Heart left ventricle (tissue), 16 donors: ENCODE data around the gene CKLF. TPM values are rescaled to one million over a fixed set of nuclear protein-coding genes. Genes with fewer than 3 reads are reported as not detected.
A peak's percentile ranks its signal among the peaks of the same experiment; 100 is the strongest.

Experiments used
- ATAC-seq, 4 donors: fragments of 200-7000 bp; cut with Tn5 transposase; one replicate each; pipeline ENCODE4 v1.9.1; 2020 to 2022; ENCODE audit warnings: moderate library complexity in 4 of 4, mild to moderate bottlenecking in 3 of 4, moderate number of reproducible peaks in 1 of 4
- DNase-seq, 5 donors: peaks; one replicate each; pipeline ENCODE4 v3.0.0-alpha.2; 2020
- H3K27ac ChIP-seq, 12 donors: fragments of 200-600 bp; sonication (generic) in 4 of 12; one replicate each; pipeline versions ENCODE4 v1.5.0 to v1.8.0; 2016 to 2022; ENCODE audit warnings: mild to moderate bottlenecking in 2 of 12
- H3K27me3 ChIP-seq, 9 donors: fragments of 200-600 bp; sonication (generic) in 2 of 9; one replicate each; pipeline versions ENCODE4 v1.5.1 to v1.8.0; 2016 to 2022; ENCODE audit warnings: mild to moderate bottlenecking in 3 of 9
- H3K36me3 ChIP-seq, 9 donors: fragments of 200-600 bp; sonication (generic) in 2 of 9; one replicate each; pipeline versions ENCODE4 v1.5.0 to v1.8.0; 2018 to 2022; ENCODE audit warnings: mild to moderate bottlenecking in 2 of 9
- H3K4me1 ChIP-seq, 12 donors: fragments of 200-600 bp; sonication (generic) in 4 of 12; one replicate each; pipeline versions ENCODE4 v1.5.0 to v1.8.0; 2016 to 2022; ENCODE audit warnings: mild to moderate bottlenecking in 3 of 12
- H3K4me3 ChIP-seq, 12 donors: fragments of 200-600 bp; sonication (generic) in 4 of 12; one replicate each; pipeline versions ENCODE4 v1.5.0 to v1.8.0; 2017 to 2022; ENCODE audit warnings: mild to moderate bottlenecking in 9 of 12, moderate library complexity in 4 of 12
- H3K9me3 ChIP-seq, 12 donors: fragments of 200-600 bp; sonication (generic) in 4 of 12; one replicate each; pipeline versions ENCODE4 v1.5.0 to v1.8.0; 2016 to 2022; ENCODE audit warnings: mild to moderate bottlenecking in 1 of 12
- CTCF ChIP-seq, 12 donors: fragments of 200-600 bp; sonication (generic) in 4 of 12; IDR thresholded peaks; one replicate each; pipeline versions ENCODE4 v1.5.0 to v1.8.0; 2018 to 2022; ENCODE audit warnings: antibody characterized with exemption in 12 of 12, mild to moderate bottlenecking in 5 of 12
- POLR2A ChIP-seq, 2 donors: fragments of 450-650 bp; IDR thresholded peaks; one replicate each; pipeline ENCODE4 v1.6.1; 2017; ENCODE audit warnings: antibody characterized with exemption in 2 of 2, mild to moderate bottlenecking in 2 of 2, moderate library complexity in 2 of 2
- WGBS, 4 donors: extraction: QIAGEN DNeasy Blood & Tissue Kit in 2 of 4; methylation state at CpG; one replicate each; pipeline versions ENCODE4 v1.1.5 to v1.1.7; 2013 to 2018; 5-methylcytosine and 5-hydroxymethylcytosine counted together
- intact Hi-C, 10 donors: fragments of 100-400 bp; cut with DNase I; formaldehyde crosslinking; loops; one replicate each; pipeline versions ENCODE4 v1.11.1 to v1.14.2; 2022
- polyA plus RNA-seq, 2 donors: library from polyadenylated mRNA; stranded (reverse); fragments of 200-250 nt; gene quantifications; one replicate each; pipeline ENCODE4 v1.2.3, GENCODE V29; 2013
- total RNA-seq, 9 donors: library from RNA; depleted of rRNA in 2 of 9; stranded (reverse); fragments of >200 nt in 2 of 9; fragmentation: NEBNext Ultra II Directional in 3 of 9; extraction: Animal tissue kit (Norgen Biotek cat#: 25700) in 3 of 9; gene quantifications; one replicate each; pipeline versions ENCODE4 v1.1.0 to v1.2.4, GENCODE V29; 2016 to 2023
- donor health status: ischemic (EF 13 %, LVEDD 7.1; RV severe dilation, severe dysfunction).
- donor health status: healthy with polysubstance abuse.
- donor health status: DM: no; HTN: yes; CAD: no.
- donor health status: DM: no; HTN: no; CAD: no.
- donor health status: ischemic (EF 25% LVEDD 6.9; RV normal size, moderate dysfunction).
- donor health status: ischemic (EF 25% LVEDD 5.7; RV mildly dilated, moderate dysfunction).
- donor health status: healthy.
- donor health status: DM: yes; HTN: yes; CAD: no.
- donor health status: ischemic (EF 35%, LVEDD 5.7; RV mildly dilated, moderate dysfunction).
- donor health status: nonischemic (EF 11% LVEDD 7.7; RV severe dilation, severe dysfunction).
- donor health status: DM: yes; HTN: yes; CAD: no.
- donor health status: PGD.
- donor health status: ischemic (EF 29% LVEDD 5.4; RV normal size, mild dysfunction).
- donor health status: nonischemic (EF 23%, LVEDD 6.1; RV moderate dilation, normal function).

The CKLF gene
- total and polyA plus RNA-seq, 11 donors: 4.1 to 28.9 (median 6.4) TPM

DNA sequence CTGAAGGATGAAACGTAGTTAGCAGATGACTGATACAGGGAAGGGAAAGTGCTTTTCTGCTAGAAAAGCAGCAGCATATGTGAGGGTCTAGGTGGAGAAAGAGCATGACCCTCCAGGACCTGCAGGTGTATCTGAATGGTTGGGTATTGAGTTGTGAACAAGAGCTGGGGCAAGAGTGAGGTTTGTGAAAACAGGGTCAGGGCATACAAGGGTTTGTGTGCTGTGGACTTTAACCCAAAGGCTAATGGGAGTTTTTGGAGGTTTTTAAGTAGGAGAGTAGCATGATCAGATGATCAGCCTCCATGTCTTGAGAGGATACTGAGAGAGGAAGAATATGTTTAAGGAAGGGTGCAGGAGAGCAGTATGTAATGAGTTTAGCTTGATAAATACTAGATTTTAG lies 7.7 kb downstream of the CKLF start:
- ATAC-seq (no peak), DNase-seq (no peak)
- H3K27ac ChIP-seq: no peak overlapping the region
- H3K4me3 ChIP-seq: no peak overlapping the region
- H3K4me1 ChIP-seq: peaks cover 0 to 40% (median 0%) of the 10 kb centered on the region in 12 donors
- intact Hi-C loops: loop anchor here in 2 of 10 donors (5.0 kb wide), 2 partner anchors 37 to 42 kb away; partner anchors contain the start of gene CMTM3 (in 1 of the 2)
- H3K27me3 ChIP-seq: no peaks in the 10 kb centered on the region
- TF ChIP-seq POLR2A (IDR thresholded peaks at IDR 0.05): no peak
- no peak for TF ChIP-seq CTCF (IDR thresholded peaks at IDR 0.05)
- WGBS, 4 donors: 84 to 100% (median 92%) methylated on average over 1 of the region's 1 CpG
- peaks cover 0 to 75% (median 22%) of the 10 kb centered on the region in 9 donors for H3K36me3 ChIP-seq
- no peaks in the 10 kb centered on the region for H3K9me3 ChIP-seq

- Histone ChIP-seq H3K27me3 (no peaks in the 10 kb centered on the region), H3K4me1 (peaks cover 0 to 26% (median 0%) of the 10 kb centered on the region in 12 donors), H3K27ac (no peak overlapping the region), H3K9me3 (no peaks in the 10 kb centered on the region), H3K4me3 (no peak overlapping the region), H3K36me3 (peaks cover 0 to 83% (median 37%) of the 10 kb centered on the region in 9 donors)
- DNase-seq: no peak
- intact Hi-C loops: loop anchor here in 2 of 10 donors (5.0 kb wide), 2 partner anchors 36 to 41 kb away; partner anchors contain the start of gene CMTM3 (in 1 of the 2)
- ATAC-seq: no peak
- TF ChIP-seq POLR2A (IDR thresholded peaks at IDR 0.05): no peak
- TF ChIP-seq CTCF (IDR thresholded peaks at IDR 0.05): no peak
- WGBS, 4 donors: 92 to 96% (median 95%) methylated on average over 3 of the region's 3 CpGs
Measured at GRCh38 chr16:66561381-66562080, 9.2 kb downstream of the CKLF start.

DNA sequence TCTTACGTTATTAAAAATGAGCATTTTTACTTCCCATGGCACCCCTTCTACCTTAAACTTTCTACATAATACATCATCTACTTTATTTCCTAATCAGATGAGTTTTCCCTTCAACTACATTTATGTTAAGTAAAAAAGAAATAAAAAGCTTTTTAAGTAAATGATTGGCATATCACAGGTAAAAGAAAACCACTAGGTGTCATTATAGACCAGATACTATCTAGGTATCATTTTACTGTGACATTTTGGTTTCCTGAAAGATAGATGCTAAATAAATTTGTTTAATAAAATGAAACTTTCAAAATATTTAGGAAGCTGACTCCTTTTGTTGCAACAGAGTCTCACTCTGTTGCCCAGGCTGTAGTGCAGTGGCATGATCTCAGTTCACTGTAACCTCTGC lies 10.0 kb downstream of the CKLF start:
- H3K27ac ChIP-seq: peak overlapping the region in 1 of 12 donors; percentile 0
- DNase-seq: no peak
- H3K9me3 ChIP-seq: no peaks in the 10 kb centered on the region
- no peak overlapping the region for H3K4me3 ChIP-seq
- peaks cover 0 to 20% (median 0%) of the 10 kb centered on the region in 12 donors for H3K4me1 ChIP-seq
- ATAC-seq: no peak
- H3K27me3 ChIP-seq: no peaks in the 10 kb centered on the region
- intact Hi-C loops: loop anchor here in 2 of 10 donors (5.0 kb wide), 2 partner anchors 35 to 40 kb away; partner anchors contain the start of gene CMTM3 (in 1 of the 2)
- peak in 5 of 12 donors; percentile 8 to 29 (median 23) for TF ChIP-seq CTCF (IDR thresholded peaks at IDR 0.05)
- no peak for TF ChIP-seq POLR2A (IDR thresholded peaks at IDR 0.05)
- peaks cover 0 to 88% (median 42%) of the 10 kb centered on the region in 9 donors for H3K36me3 ChIP-seq
- WGBS, 4 donors: 78 to 87% (median 81%) methylated on average over 1 of the region's 1 CpG

- intact Hi-C loops: loop anchor here in 2 of 10 donors (5.0 kb wide), 2 partner anchors 34 to 39 kb away; partner anchors contain the start of gene CMTM3 (in 1 of the 2)
- peaks cover 0 to 83% (median 42%) of the 10 kb centered on the region in 9 donors for H3K36me3 ChIP-seq
- ATAC-seq (no peak), DNase-seq (no peak)
- H3K9me3 ChIP-seq: no peaks in the 10 kb centered on the region
- TF ChIP-seq POLR2A (IDR thresholded peaks at IDR 0.05) (no peak), CTCF (IDR thresholded peaks at IDR 0.05) (no peak)
- WGBS, 4 donors: 85 to 97% (median 94%) methylated on average over 2 of the region's 2 CpGs
- H3K4me3 ChIP-seq: no peak overlapping the region
- no peak overlapping the region for H3K27ac ChIP-seq
- peaks cover 0 to 20% (median 0%) of the 10 kb centered on the region in 12 donors for H3K4me1 ChIP-seq
- H3K27me3 ChIP-seq: no peaks in the 10 kb centered on the region
Measured at GRCh38 chr16:66562986-66563385, 10.6 kb downstream of the CKLF start.
